ENCODE results near the gene TERB1.

TERB1 gene

DNA sequence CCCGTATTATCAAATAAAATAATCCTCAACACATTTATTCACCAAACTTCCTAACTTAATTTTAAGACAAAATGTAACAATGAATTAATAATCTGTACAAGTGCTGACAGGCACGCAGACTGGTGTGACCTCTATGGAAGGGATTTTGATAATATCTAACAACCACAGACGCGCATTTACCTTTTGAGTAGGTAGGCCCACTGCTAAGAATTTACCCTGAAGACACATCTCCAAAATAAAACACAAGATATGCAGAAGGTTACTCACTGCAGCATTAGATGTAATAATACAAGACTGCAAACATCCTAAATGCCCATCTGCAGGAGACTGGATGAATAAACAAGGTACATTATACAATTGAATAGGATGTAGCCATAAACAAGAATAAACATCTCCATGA, 82.1 kb downstream of the TERB1 start:
- Histone ChIP-seq H3K9ac (ENCODE audit: low read depth, low read length) (no peak overlapping the region), H3K9me3 (ENCODE audit: insufficient read depth, low read depth, low read length) (no peaks in the 10 kb centered on the region), H3K27me3 (ENCODE audit: insufficient read depth, low read length) (no peaks in the 10 kb centered on the region), H3K27ac (ENCODE audit: low read depth, low read length) (no peak overlapping the region), H3K4me3 (ENCODE audit: low read length) (no peak overlapping the region), H3K4me1 (ENCODE audit: insufficient read depth, low read length) (no peaks in the 10 kb centered on the region), H3K36me3 (ENCODE audit: insufficient read depth, low read length) (peaks cover 53% of the 10 kb centered on the region)
- 95% methylated on average over 4 of the region's 4 CpGs for WGBS

DNA sequence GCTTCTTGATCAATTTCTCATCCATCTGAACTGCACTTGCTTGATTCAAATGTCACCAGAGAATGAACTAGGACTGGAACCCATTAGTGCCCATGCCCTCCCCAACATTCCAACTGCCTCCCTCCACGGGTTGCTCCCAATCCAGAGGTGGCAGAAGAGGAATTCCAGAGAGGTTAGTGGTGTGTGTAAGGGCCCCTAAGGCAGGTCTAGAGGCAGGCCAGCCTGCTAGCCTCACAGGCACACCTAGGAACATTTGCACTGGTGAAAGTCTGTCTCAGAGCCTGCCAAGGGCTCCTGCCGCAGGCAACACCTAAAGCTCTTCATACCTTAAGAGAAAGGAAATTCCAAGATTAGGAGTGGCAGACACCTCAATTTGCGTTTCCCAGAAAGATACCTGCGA, 83.6 kb downstream of the TERB1 start:
- no peaks in the 10 kb centered on the region for H3K4me1 ChIP-seq (ENCODE audit: insufficient read depth, low read length)
- H3K27me3 ChIP-seq (ENCODE audit: insufficient read depth, low read length): no peaks in the 10 kb centered on the region
- H3K27ac ChIP-seq (ENCODE audit: low read depth, low read length): no peak overlapping the region; the same call in 1 of the 2 replicates
- peaks cover 39% of the 10 kb centered on the region for H3K36me3 ChIP-seq (ENCODE audit: insufficient read depth, low read length)
- no peak overlapping the region for H3K9ac ChIP-seq (ENCODE audit: low read depth, low read length)
- H3K4me3 ChIP-seq (ENCODE audit: low read length): no peak overlapping the region
- H3K9me3 ChIP-seq (ENCODE audit: insufficient read depth, low read depth, low read length): no peaks in the 10 kb centered on the region
- whole genome bisulfite sequencing: 94% methylated on average over 3 of the region's 4 CpGs

DNA sequence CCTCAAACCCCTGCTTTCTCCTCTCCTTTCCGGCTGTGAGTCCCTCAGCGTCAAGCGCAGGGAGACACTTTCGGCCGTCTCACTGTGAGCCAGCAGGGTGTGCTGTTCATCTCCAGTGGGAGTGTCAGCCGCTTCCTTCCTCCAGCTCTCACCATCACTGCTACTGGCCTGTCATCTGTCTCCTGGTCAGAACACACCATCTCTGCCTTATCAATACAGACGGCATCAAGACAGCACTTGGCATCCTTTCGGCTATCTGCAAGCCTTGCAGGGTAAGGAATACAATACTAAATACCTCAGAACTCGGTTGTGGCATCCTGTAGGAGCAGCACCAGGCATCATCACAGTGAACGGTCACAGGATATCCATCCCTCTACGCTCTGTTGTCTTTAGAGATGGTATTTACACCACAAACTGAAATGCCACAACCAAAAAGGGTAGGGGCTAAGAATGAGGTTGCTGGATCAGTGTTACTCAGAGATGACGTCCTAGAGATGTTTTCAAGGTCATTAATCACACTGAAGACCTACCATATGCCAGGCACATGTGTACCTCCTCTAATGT, 84.2 kb downstream of the TERB1 start:
- H3K36me3 ChIP-seq (ENCODE audit: insufficient read depth, low read length): peaks cover 33% of the 10 kb centered on the region
- H3K9ac ChIP-seq (ENCODE audit: low read depth, low read length): no peak overlapping the region
- no peaks in the 10 kb centered on the region for H3K27me3 ChIP-seq (ENCODE audit: insufficient read depth, low read length)
- WGBS: 80% methylated on average over 12 of the region's 12 CpGs
- no peak overlapping the region for H3K4me3 ChIP-seq (ENCODE audit: low read length)
- H3K9me3 ChIP-seq (ENCODE audit: insufficient read depth, low read depth, low read length): no peaks in the 10 kb centered on the region
- no peaks in the 10 kb centered on the region for H3K4me1 ChIP-seq (ENCODE audit: insufficient read depth, low read length)
- H3K27ac ChIP-seq (ENCODE audit: low read depth, low read length): no peak overlapping the region

DNA sequence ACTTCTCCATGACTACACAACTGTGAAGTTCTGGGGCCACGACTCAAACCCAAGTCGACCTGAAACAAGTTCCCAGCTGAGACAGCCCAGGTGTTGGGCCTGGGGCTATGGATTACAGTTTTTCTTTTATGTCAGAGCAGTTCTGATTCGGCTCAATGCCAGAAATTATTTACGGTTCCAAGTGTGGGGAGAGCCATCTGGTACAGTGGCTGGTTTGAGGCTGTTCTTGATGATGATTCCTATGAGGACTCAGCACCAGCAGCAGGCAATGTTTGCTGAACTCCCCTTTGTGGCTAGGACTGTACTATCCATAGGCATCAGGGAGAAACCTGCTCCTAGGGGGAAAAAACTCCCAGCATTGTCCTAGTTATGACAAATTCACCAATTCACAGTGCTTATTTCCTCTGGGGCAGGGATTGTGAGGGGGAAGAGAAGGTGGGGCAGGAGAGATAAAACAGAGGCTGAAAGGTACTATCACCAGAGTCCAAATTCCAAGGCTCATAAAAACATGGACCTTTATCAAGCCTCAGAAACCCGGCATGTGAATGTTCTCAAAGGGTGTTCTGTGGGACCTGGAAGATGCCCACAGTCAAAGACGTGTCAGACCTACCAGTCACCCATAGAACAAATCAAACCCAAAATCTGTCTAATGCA, 86.6 kb downstream of the TERB1 start:
- no peaks in the 10 kb centered on the region for H3K4me1 ChIP-seq (ENCODE audit: insufficient read depth, low read length)
- no peak overlapping the region for H3K27ac ChIP-seq (ENCODE audit: low read depth, low read length)
- H3K4me3 ChIP-seq (ENCODE audit: low read length): no peak overlapping the region
- 74% methylated on average over 6 of the region's 6 CpGs for WGBS
- no peaks in the 10 kb centered on the region for H3K27me3 ChIP-seq (ENCODE audit: insufficient read depth, low read length)
- H3K36me3 ChIP-seq (ENCODE audit: insufficient read depth, low read length): peaks cover 10% of the 10 kb centered on the region
- H3K9ac ChIP-seq (ENCODE audit: low read depth, low read length): no peak overlapping the region
- peaks cover 4% of the 10 kb centered on the region; the same call in 1 of the 2 replicates for H3K9me3 ChIP-seq (ENCODE audit: insufficient read depth, low read depth, low read length)

DNA sequence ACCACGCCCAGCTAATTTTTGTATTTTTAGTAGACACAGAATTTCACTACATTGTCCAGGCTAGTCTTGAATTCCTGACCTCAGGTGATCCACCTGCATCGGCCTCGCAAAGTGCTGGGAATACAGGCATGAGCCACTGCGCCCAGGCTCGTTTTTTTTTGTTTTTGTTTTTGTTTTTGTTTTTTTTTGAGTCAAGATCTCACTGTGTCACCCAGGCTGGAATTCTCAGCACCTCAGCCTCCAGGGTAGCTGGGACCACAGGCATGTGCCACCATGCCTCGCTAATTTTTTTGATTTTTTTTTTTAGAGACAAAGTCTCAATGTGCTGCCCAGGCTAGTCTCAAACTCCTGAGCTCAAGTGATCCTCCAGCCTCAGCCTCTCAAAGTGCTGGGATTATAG, 87.3 kb downstream of the TERB1 start:
- H3K4me3 ChIP-seq (ENCODE audit: low read length): no peak overlapping the region
- H3K4me1 ChIP-seq (ENCODE audit: insufficient read depth, low read length): no peaks in the 10 kb centered on the region
- no peak overlapping the region for H3K9ac ChIP-seq (ENCODE audit: low read depth, low read length)
- H3K27me3 ChIP-seq (ENCODE audit: insufficient read depth, low read length): no peaks in the 10 kb centered on the region
- H3K27ac ChIP-seq (ENCODE audit: low read depth, low read length): no peak overlapping the region
- H3K36me3 ChIP-seq (ENCODE audit: insufficient read depth, low read length): peaks cover 4% of the 10 kb centered on the region
- peaks cover 4% of the 10 kb centered on the region; the same call in 1 of the 2 replicates for H3K9me3 ChIP-seq (ENCODE audit: insufficient read depth, low read depth, low read length)
- 95% methylated on average over 6 of the region's 6 CpGs for WGBS

DNA sequence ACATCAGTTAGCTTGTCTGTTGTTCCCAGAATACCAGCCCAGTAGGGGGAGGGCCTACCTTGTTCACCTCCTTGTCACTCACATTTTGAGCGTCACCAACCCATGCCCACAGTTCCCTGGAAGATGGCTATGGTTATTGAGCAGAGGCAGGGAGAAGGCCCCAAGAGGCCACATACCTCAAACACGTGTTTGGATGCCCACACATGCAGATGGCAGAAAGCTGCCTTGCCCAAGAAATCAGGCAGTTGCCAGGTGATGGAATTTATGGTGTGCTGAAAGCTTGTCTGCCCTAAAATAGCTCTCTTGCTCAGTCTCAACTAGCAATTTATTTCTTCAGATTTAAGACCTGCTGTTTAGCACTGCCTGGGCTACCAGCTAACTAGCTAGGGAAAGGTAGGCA, 88.3 kb downstream of the TERB1 start:
- Histone ChIP-seq H3K27ac (ENCODE audit: low read depth, low read length) (no peak overlapping the region), H3K27me3 (ENCODE audit: insufficient read depth, low read length) (no peaks in the 10 kb centered on the region), H3K4me1 (ENCODE audit: insufficient read depth, low read length) (no peaks in the 10 kb centered on the region), H3K9me3 (ENCODE audit: insufficient read depth, low read depth, low read length) (peaks cover 4% of the 10 kb centered on the region; the same call in 1 of the 2 replicates), H3K9ac (ENCODE audit: low read depth, low read length) (no peak overlapping the region), H3K4me3 (ENCODE audit: low read length) (no peak overlapping the region), H3K36me3 (ENCODE audit: insufficient read depth, low read length) (no peaks in the 10 kb centered on the region)
- 63% methylated on average over 1 of the region's 2 CpGs for WGBS

DNA sequence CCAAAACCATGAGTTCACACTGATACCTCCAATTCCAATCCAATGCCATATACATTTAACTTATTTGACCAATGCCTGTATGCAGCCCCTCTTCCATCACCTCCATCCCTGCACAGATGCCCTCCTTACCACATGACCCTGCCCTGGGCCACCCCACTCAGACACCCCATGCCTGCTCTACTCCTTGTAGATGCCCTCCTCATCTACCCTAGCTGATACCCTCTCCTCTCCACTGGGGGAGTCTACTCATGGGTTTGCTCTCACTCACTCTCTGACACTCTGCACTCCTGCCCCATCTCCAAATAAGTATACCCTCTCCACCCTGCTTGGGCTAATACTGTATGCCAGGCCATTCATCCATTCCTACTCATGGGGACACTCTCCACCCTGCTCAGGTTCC, 88.9 kb downstream of the TERB1 start:
- H3K27me3 ChIP-seq (ENCODE audit: insufficient read depth, low read length): no peaks in the 10 kb centered on the region
- H3K4me3 ChIP-seq (ENCODE audit: low read length): no peak overlapping the region
- no peaks in the 10 kb centered on the region for H3K4me1 ChIP-seq (ENCODE audit: insufficient read depth, low read length)
- H3K9me3 ChIP-seq (ENCODE audit: insufficient read depth, low read depth, low read length): peaks cover 4% of the 10 kb centered on the region; the same call in 1 of the 2 replicates
- H3K9ac ChIP-seq (ENCODE audit: low read depth, low read length): no peak overlapping the region
- no peak overlapping the region for H3K27ac ChIP-seq (ENCODE audit: low read depth, low read length)
- H3K36me3 ChIP-seq (ENCODE audit: insufficient read depth, low read length): no peaks in the 10 kb centered on the region

DNA sequence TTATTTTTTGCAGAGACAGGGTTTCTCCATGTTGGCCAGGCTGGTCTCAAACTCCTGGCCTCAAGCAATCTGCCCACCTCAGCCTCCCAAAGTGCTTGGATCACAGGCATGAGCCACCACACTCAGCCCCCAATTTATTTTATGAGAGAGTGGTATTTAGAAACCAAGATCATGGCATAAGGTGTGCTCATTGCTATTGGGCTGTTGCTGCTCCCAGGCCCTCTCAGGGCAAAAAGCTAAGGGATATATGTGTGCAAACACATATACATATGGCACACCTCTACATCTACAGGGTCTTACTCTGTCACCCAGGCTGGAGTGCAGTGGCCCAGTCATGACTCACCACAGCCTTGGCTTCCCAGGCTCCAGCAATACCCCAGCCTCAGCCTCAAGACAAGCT, 89.8 kb downstream of the TERB1 start:
- Histone ChIP-seq H3K27ac (ENCODE audit: low read depth, low read length) (no peak overlapping the region), H3K9me3 (ENCODE audit: insufficient read depth, low read depth, low read length) (peaks cover 4% of the 10 kb centered on the region; the same call in 1 of the 2 replicates), H3K9ac (ENCODE audit: low read depth, low read length) (no peak overlapping the region), H3K4me1 (ENCODE audit: insufficient read depth, low read length) (no peaks in the 10 kb centered on the region), H3K27me3 (ENCODE audit: insufficient read depth, low read length) (no peaks in the 10 kb centered on the region), H3K4me3 (ENCODE audit: low read length) (no peak overlapping the region), H3K36me3 (ENCODE audit: insufficient read depth, low read length) (no peaks in the 10 kb centered on the region)

DNA sequence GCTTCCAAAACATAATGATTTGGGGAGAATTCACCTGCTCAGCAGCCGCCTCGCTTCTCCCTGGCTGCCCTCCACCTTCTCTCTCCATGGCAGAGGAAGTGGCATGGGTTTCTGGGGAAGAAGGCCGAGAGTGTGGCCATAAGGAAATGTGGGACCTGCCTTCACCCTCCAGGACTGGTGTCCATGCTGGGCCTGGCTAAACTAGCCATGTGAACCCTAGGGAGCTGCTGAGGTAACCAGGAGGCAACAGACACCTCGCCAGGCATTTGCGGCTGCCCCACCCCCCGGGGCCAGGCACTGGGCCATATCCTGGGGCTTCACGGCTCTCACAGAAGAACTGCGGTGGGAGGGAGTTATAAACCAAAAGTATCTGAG, 94.9 kb downstream of the TERB1 start:
- H3K4me3 ChIP-seq (ENCODE audit: low read length): no peak overlapping the region
- no peak overlapping the region for H3K9ac ChIP-seq (ENCODE audit: low read depth, low read length)
- H3K4me1 ChIP-seq (ENCODE audit: insufficient read depth, low read length): no peaks in the 10 kb centered on the region
- no peaks in the 10 kb centered on the region for H3K27me3 ChIP-seq (ENCODE audit: insufficient read depth, low read length)
- no peaks in the 10 kb centered on the region for H3K9me3 ChIP-seq (ENCODE audit: insufficient read depth, low read depth, low read length)
- H3K36me3 ChIP-seq (ENCODE audit: insufficient read depth, low read length): no peaks in the 10 kb centered on the region
- WGBS: 84% methylated on average over 8 of the region's 8 CpGs
- H3K27ac ChIP-seq (ENCODE audit: low read depth, low read length): no peak overlapping the region

DNA sequence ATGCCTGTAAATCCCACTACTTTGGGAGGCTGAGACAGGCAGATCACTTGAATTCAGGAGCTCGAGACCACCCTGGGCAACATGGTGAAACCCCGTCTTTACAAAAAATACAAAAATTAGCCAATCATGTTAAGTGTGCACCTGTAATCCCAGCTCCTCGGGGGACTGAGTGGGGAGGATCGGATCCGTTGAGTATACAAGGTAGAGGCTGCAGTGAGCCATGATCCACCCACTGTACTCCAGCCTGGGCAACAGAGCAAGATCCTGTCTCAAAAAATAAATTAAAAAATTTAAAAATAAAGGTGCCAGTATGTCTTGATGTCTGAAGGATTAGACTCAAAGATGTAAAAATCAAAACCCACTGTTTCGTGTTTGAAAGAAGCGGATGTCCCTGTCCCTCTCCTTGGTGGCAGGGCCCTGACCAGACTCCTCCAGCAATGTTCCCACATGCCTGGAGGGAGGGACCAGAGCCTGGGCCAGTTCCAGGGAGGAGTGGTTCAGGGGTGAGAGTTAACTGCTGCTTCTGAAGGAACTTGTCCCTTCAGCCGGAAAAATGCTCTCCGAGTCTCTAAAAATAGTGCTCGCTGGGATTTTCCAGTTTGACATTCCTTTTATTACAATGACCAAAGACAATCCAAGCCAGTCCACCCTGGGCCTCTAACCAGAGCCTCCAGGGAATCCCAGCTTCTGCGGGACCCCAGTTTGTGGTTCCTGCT, 95.4 kb downstream of the TERB1 start:
- 95% methylated on average over 11 of the region's 11 CpGs for WGBS
- H3K9ac ChIP-seq (ENCODE audit: low read depth, low read length): no peak overlapping the region
- H3K27ac ChIP-seq (ENCODE audit: low read depth, low read length): no peak overlapping the region
- no peaks in the 10 kb centered on the region for H3K4me1 ChIP-seq (ENCODE audit: insufficient read depth, low read length)
- no peaks in the 10 kb centered on the region for H3K27me3 ChIP-seq (ENCODE audit: insufficient read depth, low read length)
- H3K4me3 ChIP-seq (ENCODE audit: low read length): no peak overlapping the region
- no peaks in the 10 kb centered on the region for H3K36me3 ChIP-seq (ENCODE audit: insufficient read depth, low read length)
- H3K9me3 ChIP-seq (ENCODE audit: insufficient read depth, low read depth, low read length): no peaks in the 10 kb centered on the region
